NCI-H69 (cell line): Measurements from ENCODE around the gene PDE4D.
"Not testable (repeated sequence)": the region's sequence is repeated elsewhere in the genome, so short reads cannot be mapped to it uniquely, and the experiment has no call there.

Experiments
- DNase-seq: peaks from one replicate; lab custom pipeline; 2025; lab: John Stamatoyannopoulos, UW

The PDE4D gene

GRCh38 chr5:59325070-59325469 lies 568.5 kb downstream of the PDE4D start:
- no peak for DNase-seq

GRCh38 chr5:59322894-59323293 lies 570.6 kb downstream of the PDE4D start:
- no peak for DNase-seq

GRCh38 chr5:59322058-59322457 lies 571.5 kb downstream of the PDE4D start:
- DNase-seq: peak; percentile 20

GRCh38 chr5:59321642-59322041 lies 571.9 kb downstream of the PDE4D start:
- DNase-seq: no peak

- DNase-seq: no peak
Observed at GRCh38 chr5:59320420-59320819, 573.1 kb downstream of the PDE4D start.

- peak; percentile 31 for DNase-seq
Observed at GRCh38 chr5:59319250-59319649, 574.3 kb downstream of the PDE4D start.

GRCh38 chr5:59317774-59318205 lies 575.7 kb downstream of the PDE4D start:
- DNase-seq: no peak

GRCh38 chr5:59317023-59317773 lies 576.3 kb downstream of the PDE4D start:
- DNase-seq: peak; percentile 97

GRCh38 chr5:59312223-59312622 lies 581.3 kb downstream of the PDE4D start:
- DNase-seq: peak; percentile 93

- DNase-seq: not testable (repeated sequence)
Observed at GRCh38 chr5:59308685-59309084, 584.8 kb downstream of the PDE4D start.

- peak; percentile 54 for DNase-seq
Observed at GRCh38 chr5:59303289-59303716, 590.2 kb downstream of the PDE4D start.

GRCh38 chr5:59302509-59302908 lies 591.0 kb downstream of the PDE4D start:
- not testable (repeated sequence) for DNase-seq

GRCh38 chr5:59301727-59302126 lies 591.8 kb downstream of the PDE4D start:
- DNase-seq: no peak

- DNase-seq: peak; percentile 53
Observed at GRCh38 chr5:59300930-59301329, 592.6 kb downstream of the PDE4D start.

- peak; percentile 75 for DNase-seq
Observed at GRCh38 chr5:59299006-59299405, 594.5 kb downstream of the PDE4D start.

GRCh38 chr5:59296317-59297264 lies 596.9 kb downstream of the PDE4D start:
- peak; percentile 46 for DNase-seq

GRCh38 chr5:59293700-59294099 lies 599.8 kb downstream of the PDE4D start:
- DNase-seq: no peak

- no peak for DNase-seq
Observed at GRCh38 chr5:59291941-59292340, 601.6 kb downstream of the PDE4D start.

GRCh38 chr5:59287884-59288283 lies 605.6 kb downstream of the PDE4D start:
- DNase-seq: no peak

GRCh38 chr5:59287361-59287760 lies 606.2 kb downstream of the PDE4D start:
- DNase-seq: peak; percentile 50

- DNase-seq: no peak
Observed at GRCh38 chr5:59286510-59286909, 607.0 kb downstream of the PDE4D start.

- no peak for DNase-seq
Observed at GRCh38 chr5:59285300-59286016, 608.1 kb downstream of the PDE4D start.
